ENCODE results near the gene TMEM144. TPM values are rescaled to one million over a fixed set of nuclear protein-coding genes. Genes with fewer than 3 reads are reported as not detected.

TMEM144 gene
- total RNA-seq, 4 donors from 2014 or later: 0.51 to 2.9 (median 2.3) TPM

DNA sequence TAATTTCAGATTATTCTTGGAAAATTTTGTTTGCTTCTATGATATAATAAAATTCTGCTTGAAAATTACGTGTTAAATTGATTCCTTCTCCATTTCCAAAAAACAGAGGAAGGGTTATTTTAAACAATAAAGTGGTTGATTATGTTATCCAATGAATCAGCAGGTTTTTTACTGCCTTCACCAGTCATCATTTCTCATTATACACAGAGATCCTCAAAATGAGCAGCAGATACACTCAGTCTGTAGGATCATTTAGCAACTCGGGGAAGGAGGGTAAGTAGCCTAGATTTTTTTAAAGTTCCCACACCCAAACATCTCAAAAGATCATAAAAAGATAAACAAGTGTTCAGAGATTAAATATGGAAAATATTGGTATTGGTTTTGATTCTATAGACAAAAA, 6.8 kb upstream of the TMEM144 start:
- in situ Hi-C loops (cut with MboI; ENCODE audit: low sequenced_read_pairs in 4 of 4) (no loop called here), intact Hi-C loops (cut with DNase I; ENCODE audit: low total_unique reads) (no loop called here)
- no peaks in the 10 kb centered on the region for H3K36me3 ChIP-seq
- TF ChIP-seq POLR2A (IDR thresholded peaks at IDR 0.05): no peak
- TF ChIP-seq, protein P1, sequence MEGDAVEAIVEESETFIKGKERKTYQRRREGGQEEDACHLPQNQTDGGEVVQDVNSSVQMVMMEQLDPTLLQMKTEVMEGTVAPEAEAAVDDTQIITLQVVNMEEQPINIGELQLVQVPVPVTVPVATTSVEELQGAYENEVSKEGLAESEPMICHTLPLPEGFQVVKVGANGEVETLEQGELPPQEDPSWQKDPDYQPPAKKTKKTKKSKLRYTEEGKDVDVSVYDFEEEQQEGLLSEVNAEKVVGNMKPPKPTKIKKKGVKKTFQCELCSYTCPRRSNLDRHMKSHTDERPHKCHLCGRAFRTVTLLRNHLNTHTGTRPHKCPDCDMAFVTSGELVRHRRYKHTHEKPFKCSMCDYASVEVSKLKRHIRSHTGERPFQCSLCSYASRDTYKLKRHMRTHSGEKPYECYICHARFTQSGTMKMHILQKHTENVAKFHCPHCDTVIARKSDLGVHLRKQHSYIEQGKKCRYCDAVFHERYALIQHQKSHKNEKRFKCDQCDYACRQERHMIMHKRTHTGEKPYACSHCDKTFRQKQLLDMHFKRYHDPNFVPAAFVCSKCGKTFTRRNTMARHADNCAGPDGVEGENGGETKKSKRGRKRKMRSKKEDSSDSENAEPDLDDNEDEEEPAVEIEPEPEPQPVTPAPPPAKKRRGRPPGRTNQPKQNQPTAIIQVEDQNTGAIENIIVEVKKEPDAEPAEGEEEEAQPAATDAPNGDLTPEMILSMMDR (IDR thresholded peaks at IDR 0.05 in 4 of 5, conservative IDR thresholded peaks at IDR 0.05 in 1 of 5): no peak
- H3K4me3 ChIP-seq: no peak overlapping the region
- no peak for ATAC-seq
- no peak for DNase-seq
- no peaks in the 10 kb centered on the region for H3K27me3 ChIP-seq
- H3K27ac ChIP-seq: no peak overlapping the region
- H3K4me1 ChIP-seq: no peaks in the 10 kb centered on the region
- H3K9me3 ChIP-seq: no peaks in the 10 kb centered on the region

DNA sequence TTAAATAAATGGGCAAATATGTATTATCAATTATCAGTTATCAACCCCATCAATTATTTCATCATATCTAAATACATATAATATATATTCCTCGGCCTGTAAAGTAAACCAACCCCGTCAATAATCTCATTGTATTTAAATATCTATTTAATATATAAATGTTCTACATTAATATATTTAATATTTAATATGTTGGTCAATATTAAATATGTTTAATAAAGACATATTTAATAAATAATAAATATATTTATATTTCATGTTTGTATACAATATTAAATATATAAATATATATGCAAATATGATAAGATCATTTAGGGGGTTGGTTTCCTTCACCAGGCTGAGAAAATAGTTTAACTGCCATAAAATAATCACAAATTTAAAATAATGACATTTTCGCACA, 6.4 kb upstream of the TMEM144 start:
- TF ChIP-seq, protein P1 (IDR thresholded peaks at IDR 0.05 in 4 of 5, conservative IDR thresholded peaks at IDR 0.05 in 1 of 5): no peak
- no peak for TF ChIP-seq POLR2A (IDR thresholded peaks at IDR 0.05)
- Histone ChIP-seq H3K4me1 (no peaks in the 10 kb centered on the region), H3K4me3 (no peak overlapping the region), H3K27ac (no peak overlapping the region), H3K36me3 (no peaks in the 10 kb centered on the region), H3K9me3 (no peaks in the 10 kb centered on the region), H3K27me3 (no peaks in the 10 kb centered on the region)
- no peak for DNase-seq
- ATAC-seq: no peak
- in situ Hi-C loops (cut with MboI; ENCODE audit: low sequenced_read_pairs in 4 of 4): no loop called here
- intact Hi-C loops (cut with DNase I; ENCODE audit: low total_unique reads): no loop called here

DNA sequence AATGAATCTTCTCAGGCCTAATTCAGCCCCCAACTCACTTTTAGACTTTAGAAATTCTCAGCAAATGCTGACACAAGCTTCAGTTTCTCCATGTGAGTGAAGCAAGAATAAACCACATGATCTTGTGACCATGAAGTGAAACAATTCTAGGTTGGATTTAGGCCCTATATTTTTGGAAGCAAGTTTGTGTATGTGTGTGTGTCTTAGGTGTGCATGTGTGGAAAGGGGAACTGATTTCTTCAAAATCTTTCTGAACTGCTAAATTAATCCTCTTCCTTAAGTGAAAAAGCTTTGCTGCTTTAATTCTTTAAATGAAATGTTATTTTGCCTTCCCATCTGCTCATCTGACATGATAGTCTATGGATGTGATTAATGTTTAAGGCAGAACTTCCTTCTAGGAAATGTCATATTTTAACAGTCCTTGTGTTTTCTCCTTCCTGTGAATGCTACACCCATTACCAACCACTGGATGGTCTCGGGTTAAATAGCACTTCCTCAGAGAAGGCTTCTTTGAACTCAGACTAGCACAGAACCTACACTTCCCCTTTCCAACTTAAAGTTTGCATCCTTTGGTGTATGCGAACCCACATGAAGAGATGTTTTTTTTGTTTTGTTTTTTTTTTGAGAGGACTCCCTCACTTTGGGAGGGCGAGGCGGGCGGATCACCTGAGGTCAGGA, 1.2 kb upstream of the TMEM144 start:
- H3K27ac ChIP-seq: peak overlapping the region; percentile 81 to 91 (median 84)
- no peak for ATAC-seq
- no peak for DNase-seq
- no peaks in the 10 kb centered on the region for H3K27me3 ChIP-seq
- H3K9me3 ChIP-seq: no peaks in the 10 kb centered on the region
- intact Hi-C loops (cut with DNase I; ENCODE audit: low total_unique reads) (no loop called here), in situ Hi-C loops (cut with MboI; ENCODE audit: low sequenced_read_pairs in 4 of 4) (no loop called here)
- H3K4me1 ChIP-seq: peaks cover 9 to 12% of the 10 kb centered on the region in 2 donors
- no peak overlapping the region for H3K4me3 ChIP-seq
- H3K36me3 ChIP-seq: no peaks in the 10 kb centered on the region
- TF ChIP-seq, protein P1 (IDR thresholded peaks at IDR 0.05 in 4 of 5, conservative IDR thresholded peaks at IDR 0.05 in 1 of 5): no peak
- TF ChIP-seq POLR2A (IDR thresholded peaks at IDR 0.05): no peak

DNA sequence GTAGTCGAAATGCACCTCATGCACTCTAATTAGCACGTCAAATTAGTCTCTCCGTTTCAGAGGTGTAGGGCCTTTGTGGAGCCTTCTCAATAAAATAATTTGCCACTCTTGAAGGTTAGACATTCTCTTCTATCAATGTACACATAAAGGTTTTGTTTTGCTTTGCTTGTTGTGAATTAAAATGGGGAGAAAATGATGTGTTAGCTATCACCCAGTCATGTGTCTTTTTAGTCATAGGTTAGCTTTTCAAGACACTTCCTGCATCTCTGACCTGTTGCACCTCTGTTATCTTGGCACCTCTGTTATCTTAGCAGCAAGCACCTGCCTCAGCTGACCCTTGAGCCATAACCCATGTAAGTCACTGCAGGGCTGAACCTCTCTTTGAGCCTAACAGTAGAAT, 936 bp downstream of the TMEM144 start:
- intact Hi-C loops (cut with DNase I; ENCODE audit: low total_unique reads): loop anchor here (2.0 kb wide), 1 partner anchor 18 kb away; no protein-coding TSS in a partner anchor
- H3K27me3 ChIP-seq: no peaks in the 10 kb centered on the region
- no peaks in the 10 kb centered on the region for H3K9me3 ChIP-seq
- peaks cover 9 to 12% of the 10 kb centered on the region in 2 donors for H3K4me1 ChIP-seq
- H3K27ac ChIP-seq: peak overlapping the region in 2 of 4 donors; percentile 84 to 91
- TF ChIP-seq, protein P1 (IDR thresholded peaks at IDR 0.05 in 4 of 5, conservative IDR thresholded peaks at IDR 0.05 in 1 of 5): no peak
- no peak for TF ChIP-seq POLR2A (IDR thresholded peaks at IDR 0.05)
- DNase-seq (no peak), ATAC-seq (no peak)
- in situ Hi-C loops (cut with MboI; ENCODE audit: low sequenced_read_pairs in 4 of 4): no loop called here
- H3K4me3 ChIP-seq: peak overlapping the region in 3 of 4 donors; percentile 54 to 71 (median 58)
- H3K36me3 ChIP-seq: no peaks in the 10 kb centered on the region

Data from gastrocnemius medialis (tissue), 4 donors.